ENCODE measurements around the gene CDC5L.

CDC5L gene

GRCh38 chr6:44387346-44388134, at the start of gene CDC5L:
TSS of gene CDC5L (plus strand) at chr6:44387706. CDS start at chr6:44387824, 118 bp downstream.
- peak within 1 kb of the TSS; percentile 95 for H3K27ac ChIP-seq
- TF ChIP-seq CTCF (IDR thresholded peaks at IDR 0.05) (no peak), ZFX (IDR thresholded peaks at IDR 0.05; ENCODE audit: borderline replicate concordance) (no peak)

DNA sequence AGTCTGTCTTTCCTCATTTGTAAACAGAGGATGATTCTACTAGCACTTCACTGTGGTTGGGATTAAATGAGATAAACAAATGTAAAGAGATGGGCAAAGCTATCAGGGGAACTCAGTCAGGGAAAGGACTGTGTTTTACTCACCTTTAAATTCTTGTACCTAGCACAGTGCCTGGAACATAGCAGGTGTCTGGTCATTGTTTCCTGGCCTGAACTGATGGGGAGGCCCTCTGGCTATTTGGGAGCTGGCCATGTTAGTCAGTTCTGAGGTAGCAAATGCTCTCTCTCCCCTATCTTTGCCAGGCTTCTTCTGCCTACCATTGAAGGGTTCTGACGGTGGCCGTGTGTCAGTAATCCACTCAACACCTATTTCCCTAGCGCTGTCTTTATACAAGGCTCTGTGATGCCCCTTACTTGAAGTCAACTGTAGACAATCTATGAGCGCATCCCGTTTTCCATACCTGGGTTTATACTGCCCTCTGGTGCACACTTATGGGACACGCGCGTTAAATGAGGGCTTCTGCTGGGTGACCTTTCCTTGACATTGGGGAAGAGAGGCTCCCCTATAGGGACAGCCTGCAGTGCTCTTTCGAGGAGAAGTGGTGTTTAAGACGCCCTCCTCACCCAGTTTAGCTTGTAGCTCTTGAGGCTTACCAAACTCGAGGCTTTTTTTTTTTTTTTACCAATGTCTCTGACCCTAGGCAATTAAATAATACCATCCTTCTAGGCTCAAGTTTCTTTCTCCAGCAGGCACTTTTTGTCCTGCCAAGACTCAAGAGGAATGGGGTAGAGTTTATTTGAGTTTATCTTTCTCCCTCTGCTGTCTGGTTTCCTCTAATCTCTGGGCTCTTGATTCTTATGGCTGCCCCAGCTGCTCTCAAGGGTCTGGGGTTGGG, 49.0 kb upstream of the CDC5L start:
- no peak overlapping the region for H3K27ac ChIP-seq
- no peak for TF ChIP-seq ZFX (IDR thresholded peaks at IDR 0.05; ENCODE audit: borderline replicate concordance)
- TF ChIP-seq CTCF (IDR thresholded peaks at IDR 0.05) = peak; percentile 82

DNA sequence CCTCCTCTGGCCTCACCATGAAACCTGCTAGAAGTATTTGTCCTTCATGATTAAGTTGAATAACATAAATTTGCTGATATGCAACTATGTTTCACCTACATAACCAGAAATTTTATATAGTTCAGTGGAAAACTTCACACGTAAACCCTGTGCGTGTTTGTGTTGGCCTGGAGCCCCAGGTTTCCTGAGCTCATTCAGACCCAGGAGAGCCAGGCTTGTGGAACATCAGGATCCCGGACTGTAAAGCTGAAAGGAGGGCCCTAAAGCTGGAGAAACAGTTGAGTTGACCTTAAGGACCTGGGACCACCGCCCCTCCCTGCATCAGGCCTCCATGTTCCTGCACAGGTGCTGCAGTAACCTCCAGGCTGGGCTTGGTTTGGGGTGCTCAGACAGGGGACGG, 48.2 kb upstream of the CDC5L start:
- H3K27ac ChIP-seq = no peak overlapping the region
- TF ChIP-seq ZFX (IDR thresholded peaks at IDR 0.05; ENCODE audit: borderline replicate concordance) = no peak
- TF ChIP-seq CTCF (IDR thresholded peaks at IDR 0.05) = no peak

DNA sequence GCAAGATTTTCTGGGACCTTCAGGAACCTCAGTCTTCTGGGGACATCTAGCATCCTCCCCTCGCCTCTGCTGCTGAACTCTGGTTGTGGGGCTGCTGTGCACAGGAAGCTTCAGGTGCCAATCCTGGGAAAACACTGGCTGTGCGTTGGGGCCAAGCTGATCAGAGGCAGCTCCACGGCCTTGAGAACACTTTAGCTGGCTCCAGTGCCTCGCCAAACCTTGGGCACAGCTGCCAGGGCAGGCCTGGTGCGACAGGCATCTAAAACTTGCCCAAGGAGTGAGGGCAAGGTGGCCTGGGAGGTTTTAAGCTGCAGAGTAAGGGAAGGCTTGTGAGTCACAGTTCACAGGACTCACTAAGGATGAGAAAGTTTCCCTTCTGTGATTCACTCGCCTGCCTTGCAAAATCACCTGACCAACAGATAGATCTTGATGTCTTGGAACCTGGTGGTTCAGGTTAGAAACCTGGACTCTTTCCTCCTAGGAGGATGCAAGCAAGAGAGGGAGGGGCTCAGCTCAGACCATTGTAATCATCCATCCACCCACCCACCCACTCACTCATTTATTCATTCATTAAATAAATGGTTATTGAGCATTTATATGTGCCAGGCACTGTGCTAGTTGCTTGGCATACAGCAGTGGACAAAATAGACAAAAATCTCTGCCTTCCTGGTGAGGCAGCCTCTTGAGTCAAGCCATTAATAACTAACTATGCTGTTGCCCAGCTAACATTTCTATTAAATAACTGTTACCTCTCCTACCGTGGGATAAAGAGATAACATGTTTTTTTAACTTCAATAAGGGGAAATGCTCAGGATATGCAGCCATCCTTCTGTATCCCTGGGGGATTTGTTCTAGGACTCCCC, 47.5 kb upstream of the CDC5L start:
- TF ChIP-seq CTCF (IDR thresholded peaks at IDR 0.05) = no peak
- TF ChIP-seq ZFX (IDR thresholded peaks at IDR 0.05; ENCODE audit: borderline replicate concordance) = no peak
- no peak overlapping the region for H3K27ac ChIP-seq

GRCh38 chr6:44341095-44341890, 46.2 kb upstream of the CDC5L start:
- no peak overlapping the region for H3K27ac ChIP-seq
- TF ChIP-seq CTCF (IDR thresholded peaks at IDR 0.05) (no peak), ZFX (IDR thresholded peaks at IDR 0.05; ENCODE audit: borderline replicate concordance) (no peak)

DNA sequence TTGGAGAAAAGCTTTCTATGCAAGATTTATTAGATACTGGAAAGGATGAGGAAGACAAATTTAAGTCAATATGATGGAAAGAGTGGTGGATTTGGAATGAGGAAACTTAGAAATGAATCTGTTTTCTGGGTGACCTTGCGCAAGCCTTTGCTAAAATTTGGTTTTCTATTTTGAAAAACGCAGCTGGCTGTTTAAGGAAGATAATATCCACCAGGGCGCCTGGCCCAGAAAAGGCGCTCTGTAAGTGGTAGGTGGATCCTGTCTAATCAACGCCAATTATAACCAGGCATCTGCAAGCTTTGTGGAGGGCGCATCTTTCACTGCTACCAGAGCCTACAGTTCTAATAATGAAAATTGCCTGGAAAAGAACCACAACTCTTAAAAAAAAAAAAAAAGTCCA, 45.5 kb upstream of the CDC5L start:
- TF ChIP-seq CTCF (IDR thresholded peaks at IDR 0.05) (no peak), ZFX (IDR thresholded peaks at IDR 0.05; ENCODE audit: borderline replicate concordance) (no peak)
- H3K27ac ChIP-seq = no peak overlapping the region
